Effector memory CD4-positive, alpha-beta T cell (primary cell): Measurements from ENCODE around the gene CLN6.
"Not testable (repeated sequence)": the region's sequence is repeated elsewhere in the genome, so short reads cannot be mapped to it uniquely, and the experiment has no call there.

Experiments used
- DNase-seq, 3 donors: peaks; one replicate each; pipeline ENCODE4 v3.0.0-alpha.2; 2020
- H3K27ac ChIP-seq: 2 replicates; pipeline ENCODE4 v1.7.0; 2013; ENCODE audit warnings: mild to moderate bottlenecking, low read length, moderate library complexity; ENCODE audit not compliant: insufficient read depth, poor library complexity, severe bottlenecking
- H3K27me3 ChIP-seq: replicated peaks from 2 replicates; pipeline ENCODE4 v1.7.0; 2013; ENCODE audit warnings: mild to moderate bottlenecking, low read length; ENCODE audit not compliant: insufficient read depth, control insufficient read depth, poor library complexity, severe bottlenecking
- H3K36me3 ChIP-seq: 2 replicates; pipeline ENCODE4 v1.7.0; 2013; ENCODE audit warnings: mild to moderate bottlenecking, low read length, moderate library complexity; ENCODE audit not compliant: control insufficient read depth, insufficient read depth
- H3K4me1 ChIP-seq: 2 replicates; pipeline ENCODE4 v1.7.0; 2013; ENCODE audit warnings: low read length, mild to moderate bottlenecking; ENCODE audit not compliant: control insufficient read depth, insufficient read depth, poor library complexity, severe bottlenecking
- H3K4me3 ChIP-seq: 2 replicates; pipeline ENCODE4 v1.7.0; 2013; ENCODE audit warnings: low read length, low read depth, mild to moderate bottlenecking; ENCODE audit not compliant: insufficient read depth, poor library complexity, severe bottlenecking
- H3K9me3 ChIP-seq: 2 replicates; pipeline ENCODE4 v1.7.0; 2013; ENCODE audit warnings: mild to moderate bottlenecking, low read length, moderate library complexity; ENCODE audit not compliant: control insufficient read depth

Gene CLN6

DNA sequence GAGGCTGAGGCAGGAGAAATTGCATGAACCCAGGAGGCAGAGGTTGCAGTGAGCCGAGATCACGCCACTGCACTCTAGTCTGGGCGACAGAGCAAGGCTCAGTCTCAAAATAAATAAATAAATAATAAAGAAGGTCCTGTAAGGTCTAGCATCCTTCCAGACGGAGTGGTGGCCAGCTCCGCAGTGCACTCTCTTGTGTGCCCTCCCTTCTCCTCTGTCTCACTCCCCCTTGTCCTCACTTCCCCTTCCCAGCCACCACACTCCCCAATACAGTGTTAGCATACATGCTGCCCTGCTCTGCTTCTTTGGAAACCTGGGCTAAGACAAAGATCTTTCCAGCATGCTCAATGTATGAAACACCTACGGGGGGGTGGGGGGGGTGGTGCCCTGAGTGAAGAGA is 3.4 kb upstream of the CLN6 start:
- H3K36me3 ChIP-seq: no peaks in the 10 kb centered on the region
- H3K27me3 ChIP-seq: no peaks in the 10 kb centered on the region
- no peaks in the 10 kb centered on the region for H3K9me3 ChIP-seq
- H3K4me3 ChIP-seq: no peak overlapping the region
- no peak for DNase-seq
- H3K4me1 ChIP-seq: peaks cover 12% of the 10 kb centered on the region
- H3K27ac ChIP-seq: no peak overlapping the region

DNA sequence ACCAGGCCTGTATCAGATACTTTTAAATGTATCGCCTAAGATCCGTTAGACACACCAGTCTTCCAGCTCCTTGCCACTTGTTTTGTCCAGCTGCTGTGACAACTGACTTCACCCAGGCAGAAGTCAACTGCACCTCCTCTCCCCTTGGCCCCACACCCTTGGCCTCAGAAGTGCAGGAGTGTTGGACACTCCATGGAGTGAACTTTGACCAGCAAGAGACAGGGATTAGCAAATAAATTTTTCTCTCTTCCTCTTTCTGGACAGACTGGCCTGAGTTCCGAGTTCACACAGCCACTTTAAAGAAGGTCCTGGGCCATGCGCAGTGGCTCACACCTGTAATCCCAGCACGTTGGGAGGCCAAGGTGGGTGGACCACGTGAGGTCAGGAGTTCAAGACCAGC is 2.9 kb upstream of the CLN6 start:
- H3K36me3 ChIP-seq: no peaks in the 10 kb centered on the region
- H3K27me3 ChIP-seq: no peaks in the 10 kb centered on the region
- no peak overlapping the region for H3K27ac ChIP-seq
- H3K4me3 ChIP-seq: no peak overlapping the region
- peaks cover 13% of the 10 kb centered on the region for H3K4me1 ChIP-seq
- H3K9me3 ChIP-seq: no peaks in the 10 kb centered on the region
- no peak for DNase-seq

DNA sequence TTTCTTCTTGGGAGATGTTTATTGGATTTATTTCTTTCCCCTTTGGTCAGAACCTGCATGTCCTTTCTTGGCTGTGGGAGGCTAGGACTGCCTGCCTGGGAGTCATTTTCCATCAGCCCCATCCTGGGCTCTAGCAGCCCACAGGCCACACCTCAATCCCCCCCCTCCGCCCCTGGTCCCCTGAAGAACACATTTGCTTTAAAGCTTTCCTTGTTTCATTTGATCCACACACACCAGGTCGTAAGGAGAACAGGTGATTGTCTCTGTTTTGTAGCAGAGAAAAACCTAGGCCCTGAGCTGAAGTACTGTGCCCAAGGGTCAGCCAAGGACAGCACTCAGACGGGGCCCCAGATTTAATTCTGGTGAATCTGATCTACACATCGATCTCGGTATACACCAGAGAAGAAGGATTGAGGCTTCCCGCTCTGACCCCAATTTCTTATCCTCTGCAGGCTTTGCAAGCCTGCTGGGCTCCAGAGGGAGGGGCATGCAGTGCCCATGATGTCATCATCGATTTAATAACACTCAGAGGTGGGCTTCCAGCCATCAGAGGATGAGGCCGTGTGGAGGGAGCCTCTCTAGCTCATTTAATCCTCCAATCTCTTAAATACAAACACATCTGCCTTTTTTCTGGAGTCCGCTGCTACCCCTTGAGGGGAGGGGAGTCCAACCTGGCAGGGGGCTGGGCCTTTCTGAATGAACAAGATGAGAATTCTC is 1.7 kb upstream of the CLN6 start:
- no peaks in the 10 kb centered on the region for H3K36me3 ChIP-seq
- H3K27me3 ChIP-seq: no peaks in the 10 kb centered on the region
- no peak for DNase-seq
- no peaks in the 10 kb centered on the region for H3K9me3 ChIP-seq
- no peak overlapping the region for H3K4me3 ChIP-seq
- peaks cover 13% of the 10 kb centered on the region for H3K4me1 ChIP-seq
- no peak overlapping the region for H3K27ac ChIP-seq

DNA sequence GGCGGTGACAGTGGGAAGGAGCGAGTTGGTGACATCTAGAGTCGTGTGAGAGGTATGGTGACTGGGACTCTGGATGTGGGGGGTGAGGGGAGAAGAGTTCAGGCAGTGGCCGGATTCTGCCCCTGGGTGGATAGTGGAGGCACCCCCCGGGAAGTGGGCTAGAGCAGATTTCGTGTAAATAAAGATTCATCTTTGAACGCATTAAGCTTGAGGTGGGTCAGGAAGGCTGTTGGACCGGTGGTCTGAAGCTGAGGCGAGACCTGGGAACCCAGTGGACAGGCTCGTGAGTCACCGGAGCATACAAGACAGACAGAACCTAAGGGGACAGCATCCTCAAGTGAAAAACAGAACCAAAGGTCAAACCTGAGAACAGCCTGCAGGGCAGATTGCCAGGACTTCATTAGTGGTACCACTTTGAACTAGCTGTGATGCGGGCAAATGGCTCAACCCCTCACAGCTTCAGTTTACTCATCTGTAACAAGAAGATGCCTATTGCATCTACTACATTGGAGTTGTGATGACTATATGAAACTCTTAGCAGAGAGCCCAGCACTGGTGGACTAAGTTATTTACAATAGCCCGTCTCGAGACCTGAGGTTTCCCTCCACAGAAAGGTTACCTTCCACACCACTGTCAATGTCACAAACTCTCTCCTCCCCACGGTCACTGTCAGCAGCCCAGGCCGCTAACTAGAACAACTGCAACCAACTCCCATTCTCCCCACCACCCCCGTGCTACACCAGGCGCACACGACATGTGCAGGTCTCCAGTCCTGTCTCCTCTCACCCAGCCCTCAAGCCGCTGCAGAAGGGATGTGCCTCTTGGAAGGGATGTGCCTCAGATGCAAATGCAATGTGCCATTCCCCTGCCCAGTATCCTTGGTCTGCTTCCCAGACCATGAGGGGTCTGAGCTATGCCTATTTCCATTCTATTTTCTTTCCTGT is 901 bp upstream of the CLN6 start:
- Histone ChIP-seq H3K4me1 (peaks cover 13% of the 10 kb centered on the region), H3K36me3 (no peaks in the 10 kb centered on the region), H3K9me3 (no peaks in the 10 kb centered on the region), H3K27ac (no peak overlapping the region), H3K27me3 (no peaks in the 10 kb centered on the region), H3K4me3 (peak overlapping the region; percentile 75)
- DNase-seq: no peak

DNA sequence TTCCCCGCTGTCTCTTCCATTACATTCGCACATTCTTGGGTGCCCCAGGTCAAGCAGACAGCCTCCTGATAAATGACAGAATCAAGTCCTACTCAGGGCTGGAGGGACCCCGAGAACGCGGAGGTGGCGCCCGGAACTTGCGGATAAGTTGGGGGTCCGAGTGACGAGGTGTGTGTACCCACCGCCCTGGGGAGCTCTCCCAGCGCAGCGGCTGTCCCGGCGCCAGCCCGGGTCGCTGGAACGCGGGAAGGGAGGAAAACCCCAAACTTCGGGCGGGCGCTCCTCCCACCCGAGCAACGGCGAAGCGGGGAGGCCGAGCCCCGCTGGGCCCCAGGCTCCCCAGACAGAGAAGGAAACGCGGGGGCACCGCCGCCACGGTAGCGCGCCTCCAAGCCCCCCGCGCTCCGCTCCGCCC is 550 bp downstream of the CLN6 start:
- no peak for DNase-seq
- H3K9me3 ChIP-seq: no peaks in the 10 kb centered on the region
- no peaks in the 10 kb centered on the region for H3K36me3 ChIP-seq
- no peaks in the 10 kb centered on the region for H3K27me3 ChIP-seq
- peak overlapping the region; percentile 75 for H3K4me3 ChIP-seq
- peak overlapping the region; percentile 67 for H3K27ac ChIP-seq
- peaks cover 13% of the 10 kb centered on the region for H3K4me1 ChIP-seq

DNA sequence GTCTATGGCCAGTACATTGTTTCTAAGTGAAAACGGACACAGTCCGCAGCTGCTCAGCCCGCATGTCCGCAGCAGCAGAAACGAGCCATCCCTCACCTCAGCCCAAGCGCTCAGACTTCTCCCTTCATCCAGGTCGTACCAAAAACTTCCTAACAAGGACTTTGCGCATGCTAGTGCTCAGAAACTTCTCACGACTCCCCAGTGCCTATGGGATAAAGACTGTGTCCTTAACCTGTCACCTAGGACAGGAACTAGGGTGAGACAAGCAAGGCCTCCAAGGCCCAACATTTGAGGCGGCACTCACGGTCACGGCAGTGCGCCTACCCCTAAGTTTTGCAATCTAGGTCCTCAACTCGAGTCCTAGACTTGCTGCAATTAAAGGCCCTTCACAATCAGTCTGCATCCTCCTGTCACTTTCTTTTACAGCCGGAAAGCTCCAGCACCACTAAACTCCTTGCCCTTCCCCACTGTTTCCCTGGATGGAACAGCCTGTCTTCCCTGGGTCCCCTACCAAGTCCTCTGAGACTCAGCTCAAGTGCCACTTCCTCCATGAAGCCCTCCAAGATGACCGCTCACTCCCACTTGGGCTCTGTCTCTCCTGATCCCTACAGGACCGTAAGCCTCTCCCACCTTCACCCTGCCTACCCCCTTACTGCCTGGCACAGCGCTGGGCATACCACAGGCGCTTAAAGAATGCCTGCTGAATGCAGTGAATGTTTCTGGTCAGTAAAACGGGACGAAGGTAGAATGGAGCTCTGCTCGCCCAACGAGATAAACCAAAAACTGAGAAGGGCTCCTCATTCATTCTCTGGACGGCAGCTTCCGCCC is 1.2 kb downstream of the CLN6 start:
- no peak for DNase-seq
- Histone ChIP-seq H3K27ac (peak overlapping the region; percentile 67), H3K36me3 (no peaks in the 10 kb centered on the region), H3K4me1 (peaks cover 13% of the 10 kb centered on the region), H3K27me3 (no peaks in the 10 kb centered on the region), H3K4me3 (peak overlapping the region; percentile 75), H3K9me3 (no peaks in the 10 kb centered on the region)

DNA sequence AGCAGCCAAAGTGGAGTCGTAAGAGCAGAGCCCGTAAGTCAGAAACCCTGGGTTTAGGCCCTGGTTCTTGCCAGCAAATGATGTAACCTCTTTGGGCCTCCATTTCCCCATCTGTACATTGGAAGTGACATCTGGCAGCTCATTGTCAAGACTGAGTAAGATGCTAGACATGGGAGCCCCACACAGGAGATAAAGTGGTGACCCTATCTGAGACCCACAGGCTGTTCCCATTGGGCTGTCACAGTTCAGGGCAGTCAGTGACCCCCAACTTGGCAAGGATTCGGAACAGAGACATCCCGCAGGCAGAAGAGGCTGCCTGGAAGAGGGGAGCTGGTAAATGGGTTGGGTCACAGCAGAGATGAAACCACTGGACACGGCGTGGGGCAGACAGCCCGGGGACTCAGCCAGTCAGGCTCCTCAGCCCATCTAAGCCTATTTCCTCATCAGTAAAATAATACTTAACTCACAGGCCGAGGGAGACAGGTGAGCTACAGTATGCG is 1.8 kb downstream of the CLN6 start:
- Histone ChIP-seq H3K27ac (no peak overlapping the region), H3K27me3 (no peaks in the 10 kb centered on the region), H3K9me3 (no peaks in the 10 kb centered on the region), H3K36me3 (no peaks in the 10 kb centered on the region), H3K4me1 (peaks cover 13% of the 10 kb centered on the region), H3K4me3 (no peak overlapping the region)
- DNase-seq: no peak

DNA sequence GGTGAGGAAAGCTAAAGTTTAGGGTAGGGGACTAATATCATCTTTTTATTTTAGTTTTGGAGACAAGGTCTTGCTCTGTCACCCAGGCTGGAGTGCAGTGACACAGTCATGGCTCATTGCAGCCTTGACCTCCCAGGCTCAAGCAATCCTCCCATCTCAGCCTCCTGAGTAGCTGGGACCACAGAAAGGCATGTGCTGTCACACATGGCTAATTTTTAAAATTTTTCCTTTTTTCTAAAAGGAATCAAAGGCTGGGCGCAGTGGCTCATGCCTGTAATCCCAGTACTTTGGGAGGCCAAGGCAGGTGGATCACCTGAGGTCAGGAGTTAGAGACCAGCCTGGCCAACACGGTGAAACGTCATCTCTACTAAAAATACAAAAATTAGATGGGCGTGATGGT is 4.1 kb downstream of the CLN6 start:
- not testable (repeated sequence) for H3K9me3 ChIP-seq, H3K27ac ChIP-seq, DNase-seq, H3K36me3 ChIP-seq, H3K27me3 ChIP-seq, H3K4me3 ChIP-seq
- peaks cover 13% of the 10 kb centered on the region for H3K4me1 ChIP-seq

DNA sequence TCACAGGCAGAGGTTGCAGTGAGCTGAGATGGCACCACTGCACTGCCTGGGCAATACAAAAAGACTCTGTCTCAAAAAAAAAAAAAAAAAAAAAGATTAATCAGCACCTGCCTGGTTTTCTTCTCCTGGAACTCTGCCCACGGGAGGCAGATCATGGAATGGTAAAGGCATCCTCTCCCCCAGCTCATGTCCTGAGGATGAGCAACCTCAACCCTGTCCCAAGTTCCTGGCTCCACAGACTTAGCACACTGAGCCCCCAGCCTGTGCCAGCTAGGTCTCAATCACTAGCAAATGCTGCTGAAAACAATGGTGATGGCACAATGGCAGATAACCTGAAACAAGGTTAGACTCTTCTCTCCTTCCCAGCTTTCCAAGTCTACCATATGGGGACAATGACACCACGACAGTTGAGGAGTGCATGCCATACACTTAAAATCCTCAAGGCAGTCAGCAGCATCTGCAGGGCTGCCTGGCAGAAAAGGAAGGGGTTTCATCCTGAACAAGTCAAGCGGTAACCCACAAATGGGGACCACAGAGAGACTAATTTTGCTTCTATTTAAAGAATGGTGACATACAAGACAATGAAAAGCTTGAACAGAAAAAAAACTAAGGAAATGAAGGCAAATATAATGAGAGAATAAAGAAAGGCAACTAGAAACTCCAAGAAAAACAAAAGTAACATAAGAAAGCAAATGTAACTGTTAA is 4.8 kb downstream of the CLN6 start:
- Histone ChIP-seq H3K36me3 (no peaks in the 10 kb centered on the region), H3K27me3 (no peaks in the 10 kb centered on the region), H3K4me3 (no peak overlapping the region), H3K27ac (no peak overlapping the region), H3K4me1 (peaks cover 10% of the 10 kb centered on the region), H3K9me3 (no peaks in the 10 kb centered on the region)
- no peak for DNase-seq
